Smooth muscle cell (in vitro differentiated cells): ENCODE measurements around the gene MPZL1. TPM values are rescaled to one million over a fixed set of nuclear protein-coding genes. Genes with fewer than 3 reads are reported as not detected.

Experiments
- DNase-seq: peaks from one replicate; lab custom pipeline; 2025; ENCODE audit not compliant: unreplicated experiment; lab: John Stamatoyannopoulos, UW
- H2AFZ ChIP-seq: fragments of 200-600 bp; sonication (generic); 2 replicates; pipeline ENCODE4 v1.6.0; 2016; ENCODE audit warnings: antibody characterized with exemption, low read depth, mild to moderate bottlenecking
- H3F3A ChIP-seq: fragments of 200-600 bp; sonication (generic); 2 replicates; pipeline ENCODE4 v1.6.0; 2017; ENCODE audit warnings: antibody characterized with exemption, low read depth
- H3K27ac ChIP-seq: fragments of 200-600 bp; sonication (generic); 2 replicates; pipeline ENCODE4 v1.5.1; 2016; ENCODE audit warnings: low read depth, mild to moderate bottlenecking
- H3K27me3 ChIP-seq: fragments of 200-600 bp; sonication (generic); 2 replicates; pipeline ENCODE4 v1.6.1; 2016; ENCODE audit warnings: low read depth, mild to moderate bottlenecking
- H3K36me3 ChIP-seq: fragments of 200-600 bp; sonication (generic); 2 replicates; pipeline ENCODE4 v1.5.1; 2016; ENCODE audit warnings: low read depth
- H3K4me1 ChIP-seq: fragments of 200-600 bp; sonication (generic); 2 replicates; pipeline ENCODE4 v1.5.1; 2016; ENCODE audit warnings: low read depth
- H3K4me2 ChIP-seq: fragments of 200-600 bp; sonication (generic); 2 replicates; pipeline ENCODE4 v1.6.0; 2016; ENCODE audit warnings: mild to moderate bottlenecking
- H3K4me3 ChIP-seq: fragments of 200-600 bp; sonication (generic); 2 replicates; pipeline ENCODE4 v1.5.1; 2016; ENCODE audit warnings: mild to moderate bottlenecking
- H3K79me2 ChIP-seq: fragments of 200-600 bp; sonication (generic); 2 replicates; pipeline ENCODE4 v1.6.0; 2016; ENCODE audit warnings: low read depth, mild to moderate bottlenecking
- H3K9ac ChIP-seq: fragments of 200-600 bp; sonication (generic); 2 replicates; pipeline ENCODE4 v1.6.0; 2016; ENCODE audit warnings: low read depth
- H3K9me3 ChIP-seq: fragments of 200-600 bp; sonication (generic); replicated peaks from 2 replicates; pipeline ENCODE4 v1.5.1; 2016; ENCODE audit warnings: low read depth
- H4K20me1 ChIP-seq: fragments of 200-600 bp; sonication (generic); 2 replicates; pipeline ENCODE4 v1.6.0; 2016; ENCODE audit warnings: low read depth
- CTCF ChIP-seq: fragments of 200-600 bp; sonication (generic); IDR thresholded peaks from 2 replicates; pipeline ENCODE4 v1.5.1; 2017; ENCODE audit warnings: borderline replicate concordance, mild to moderate bottlenecking, antibody characterized with exemption; ENCODE audit not compliant: insufficient read depth, poor library complexity, severe bottlenecking
- WGBS: methylation state at CpG from one replicate; pipeline ENCODE4 v1.1.7; 2016; ENCODE audit warnings: low lambda C conversion rate; 5-methylcytosine and 5-hydroxymethylcytosine counted together
- polyA plus RNA-seq: library from polyadenylated mRNA; unstranded; fragments of >200 nt; fragmentation: Nextera tagmentation; extraction: Ambion mirVana; gene quantifications from 2 replicates; pipeline ENCODE4 v1.2.1, GENCODE V29; 2016
- total RNA-seq: library from RNA; depleted of rRNA; stranded (reverse); fragments of >200 nt; gene quantifications from 2 replicates; pipeline ENCODE4 v1.2.3, GENCODE V29; 2014

The MPZL1 gene
- total and polyA plus RNA-seq, 2 experiments from 2014 or later = 250 to 276 TPM

- H3K9me3 ChIP-seq = no peaks in the 10 kb centered on the region
- no peaks in the 10 kb centered on the region for H3K27me3 ChIP-seq
- H3K9ac ChIP-seq = no peak overlapping the region
- no peak for TF ChIP-seq CTCF
- H3K4me3 ChIP-seq = no peak overlapping the region
- no peaks in the 10 kb centered on the region for H3K79me2 ChIP-seq
- no peak overlapping the region for H3K4me2 ChIP-seq
- no peak for DNase-seq
- no peak overlapping the region for H2AFZ ChIP-seq
- H3K4me1 ChIP-seq = no peaks in the 10 kb centered on the region
- 93% methylated on average over 7 of the region's 7 CpGs for WGBS
- no peak overlapping the region for H3K27ac ChIP-seq
- no peaks in the 10 kb centered on the region for H4K20me1 ChIP-seq
- H3K36me3 ChIP-seq = no peaks in the 10 kb centered on the region
- H3F3A ChIP-seq = no peaks in the 10 kb centered on the region
These were observed 25.8 kb upstream of the MPZL1 start for GRCh38 chr1:167695756-167696561.

GRCh38 chr1:167697667-167698141 lies 24.1 kb upstream of the MPZL1 start:
- 91% methylated on average over 14 of the region's 14 CpGs for WGBS
- Histone ChIP-seq H3K4me2 (no peak overlapping the region), H3K27me3 (no peaks in the 10 kb centered on the region), H2AFZ (no peak overlapping the region), H4K20me1 (no peaks in the 10 kb centered on the region), H3K9me3 (no peaks in the 10 kb centered on the region), H3K4me3 (no peak overlapping the region), H3K4me1 (no peaks in the 10 kb centered on the region), H3K9ac (no peak overlapping the region), H3K27ac (no peak overlapping the region), H3K79me2 (no peaks in the 10 kb centered on the region), H3F3A (no peaks in the 10 kb centered on the region), H3K36me3 (no peaks in the 10 kb centered on the region)
- no peak for TF ChIP-seq CTCF
- no peak for DNase-seq

GRCh38 chr1:167698313-167698712 lies 23.5 kb upstream of the MPZL1 start:
- Histone ChIP-seq H3K4me2 (no peak overlapping the region), H3K4me3 (no peak overlapping the region), H3K9ac (no peak overlapping the region), H3K27me3 (no peaks in the 10 kb centered on the region), H3K27ac (no peak overlapping the region), H3K36me3 (no peaks in the 10 kb centered on the region), H3K4me1 (no peaks in the 10 kb centered on the region), H3F3A (no peaks in the 10 kb centered on the region), H3K9me3 (no peaks in the 10 kb centered on the region), H3K79me2 (no peaks in the 10 kb centered on the region), H4K20me1 (no peaks in the 10 kb centered on the region), H2AFZ (no peak overlapping the region)
- WGBS = 99% methylated on average over 4 of the region's 4 CpGs
- no peak for TF ChIP-seq CTCF
- DNase-seq = no peak

- no peaks in the 10 kb centered on the region for H3F3A ChIP-seq
- no peak overlapping the region for H3K9ac ChIP-seq
- 91% methylated on average over 1 of the region's 1 CpG for WGBS
These were observed 20.3 kb upstream of the MPZL1 start for GRCh38 chr1:167701510-167701909.

More at GRCh38 chr1:167701510-167701909, 20.3 kb upstream of the MPZL1 start:
- no peak for TF ChIP-seq CTCF
- DNase-seq = no peak
- Histone ChIP-seq H3K4me3 (no peak overlapping the region), H2AFZ (no peak overlapping the region), H3K27ac (no peak overlapping the region), H3K79me2 (no peaks in the 10 kb centered on the region), H3K4me2 (no peak overlapping the region), H3K4me1 (peaks cover 15% of the 10 kb centered on the region), H3K9me3 (no peaks in the 10 kb centered on the region), H3K36me3 (no peaks in the 10 kb centered on the region), H3K27me3 (no peaks in the 10 kb centered on the region), H4K20me1 (no peaks in the 10 kb centered on the region)
